Upper lobe of left lung (tissue), 4 donors: ENCODE data around the gene PRXL2B.
"Not testable (repeated sequence)": the region's sequence is repeated elsewhere in the genome, so short reads cannot be mapped to it uniquely, and the experiment has no call there.

Experiments used
- CTCF ChIP-seq, 6 experiments: fragments of 450-650 bp in 4 of 6; fragments of 200-600 bp in 2 of 6; sonication (generic) in 2 of 6; IDR thresholded peaks; one replicate each; pipeline ENCODE4 v1.5.1; 2016 to 2019; ENCODE audit warnings: antibody characterized with exemption in 6 of 6
- POLR2AphosphoS5 ChIP-seq, 2 donors: sonication (generic); formaldehyde crosslinking; IDR thresholded peaks; one replicate each; pipeline ENCODE4 v1.5.1; 2017; ENCODE audit warnings: antibody characterized with exemption in 2 of 2

- TF ChIP-seq CTCF, POLR2AphosphoS5 (IDR thresholded peaks at IDR 0.05): not testable (repeated sequence)
Observed at GRCh38 chr1:2550309-2550861, 36.2 kb upstream of the PRXL2B start.
